Mesothelial cell of epicardium (in vitro differentiated cells): Measurements from ENCODE around the gene SELENOM. TPM values are rescaled to one million over a fixed set of nuclear protein-coding genes. Genes with fewer than 3 reads are reported as not detected.

ENCODE experiments used
- DNase-seq, 2 experiments: peaks; one replicate each; pipeline ENCODE4 v3.0.0; 2021; ENCODE audit warnings: low spot score in 2 of 2; ENCODE audit not compliant: unreplicated experiment in 2 of 2
- H3K27ac Mint-ChIP-seq: 2 replicates; pipeline ENCODE4 v1.8.0; 2021; ENCODE audit warnings: mixed read lengths
- H3K27me3 Mint-ChIP-seq: 2 replicates; pipeline ENCODE4 v1.8.0; 2021; ENCODE audit warnings: low read depth, mixed read lengths
- H3K36me3 Mint-ChIP-seq: 2 replicates; pipeline ENCODE4 v1.8.0; 2021; ENCODE audit warnings: mixed read lengths
- H3K4me1 Mint-ChIP-seq: 2 replicates; pipeline ENCODE4 v1.8.0; 2021; ENCODE audit warnings: mixed read lengths
- H3K4me3 Mint-ChIP-seq: 2 replicates; pipeline ENCODE4 v1.8.0; 2021; ENCODE audit warnings: mild to moderate bottlenecking, moderate library complexity, mixed read lengths
- H3K9me3 Mint-ChIP-seq: 2 replicates; pipeline ENCODE4 v1.8.0; 2021; ENCODE audit warnings: mixed read lengths
- CTCF ChIP-seq: fragments of 200-600 bp; sonication (generic); IDR thresholded peaks from one replicate; pipeline ENCODE4 v1.5.0; 2021; ENCODE audit warnings: antibody characterized with exemption; ENCODE audit not compliant: unreplicated experiment
- total RNA-seq: library from RNA; stranded (reverse); gene quantifications from 3 replicates; pipeline ENCODE4 v1.2.1, GENCODE V29; 2021

The SELENOM gene
- total RNA-seq, 1 donor from 2014 or later = 40.9 TPM

DNA sequence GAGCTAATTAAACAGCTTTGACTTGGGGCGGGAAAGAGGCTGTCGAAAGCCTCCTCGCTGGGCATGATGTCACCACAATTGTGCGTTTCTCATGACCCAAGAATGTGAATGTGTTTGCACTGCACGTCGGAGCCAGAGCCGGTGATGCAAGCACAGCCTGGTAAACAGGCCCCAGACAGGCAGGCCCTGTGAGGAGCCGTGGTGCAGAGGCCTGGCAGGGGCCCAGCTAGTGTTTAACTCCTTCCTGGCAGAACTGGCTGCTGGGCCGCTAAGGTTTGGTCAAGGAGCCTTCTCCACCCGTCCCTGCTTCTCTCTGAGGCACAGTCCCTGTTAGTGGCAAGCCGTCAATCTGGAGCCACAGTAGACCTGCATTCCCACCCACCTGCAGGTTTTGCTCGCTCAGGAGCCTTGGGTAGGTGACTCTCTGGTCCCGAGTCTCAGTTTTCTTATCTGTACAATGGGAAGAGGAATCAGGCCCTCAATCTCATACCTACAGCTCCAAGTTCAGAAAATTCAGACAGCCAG lies 51.7 kb downstream of the SELENOM start:
- Mint-ChIP-seq H3K36me3 (no peaks in the 10 kb centered on the region), H3K27ac (peak overlapping the region; percentile 83), H3K9me3 (no peaks in the 10 kb centered on the region), H3K4me3 (no peak overlapping the region), H3K27me3 (no peaks in the 10 kb centered on the region), H3K4me1 (peaks cover 40% of the 10 kb centered on the region)
- no peak for TF ChIP-seq CTCF
- peak; percentile 65 to 76 for DNase-seq

GRCh38 chr22:31055117-31055634 lies 52.2 kb downstream of the SELENOM start:
- no peaks in the 10 kb centered on the region for H3K9me3 Mint-ChIP-seq
- no peak overlapping the region for H3K4me3 Mint-ChIP-seq
- no peak for TF ChIP-seq CTCF
- peak overlapping the region; percentile 83 for H3K27ac Mint-ChIP-seq
- no peaks in the 10 kb centered on the region for H3K27me3 Mint-ChIP-seq
- H3K4me1 Mint-ChIP-seq = peaks cover 40% of the 10 kb centered on the region
- no peak for DNase-seq
- no peaks in the 10 kb centered on the region for H3K36me3 Mint-ChIP-seq

Other genes with a start within 250 kb of the SELENOM start
- gene MORC2, start 138.8 kb downstream of the SELENOM start, total RNA-seq = 39.0 to 45.1 TPM (median 41.2 TPM) in 3 replicates
- 177 to 183 TPM (median 180 TPM) in 3 replicates for gene TUG1, start 138.3 kb downstream of the SELENOM start, total RNA-seq
- 67.0 to 72.7 TPM (median 72.2 TPM) in 3 replicates for gene SMTN, start 26.2 kb downstream of the SELENOM start, total RNA-seq
- gene INPP5J, start 15.4 kb upstream of the SELENOM start, total RNA-seq = 8.6 to 10.8 TPM (median 9.3 TPM) in 3 replicates
- 0.11 to 0.29 TPM (median 0.20 TPM) in 3 replicates for gene PLA2G3, start 32.9 kb upstream of the SELENOM start, total RNA-seq
- gene RNF185, start 52.6 kb upstream of the SELENOM start, total RNA-seq = 27.4 to 28.6 TPM (median 27.8 TPM) in 3 replicates
- 109 to 121 TPM (median 117 TPM) in 3 replicates for gene LIMK2, start 104.7 kb upstream of the SELENOM start, total RNA-seq
- 16.9 to 19.1 TPM (median 17.4 TPM) in 3 replicates for gene PIK3IP1, start 184.9 kb upstream of the SELENOM start, total RNA-seq
- gene PATZ1, start 238.8 kb upstream of the SELENOM start, total RNA-seq = 70.9 to 73.6 TPM (median 71.7 TPM) in 3 replicates